ENCODE measurements around the gene ENPP7.
A peak's percentile ranks its signal among the peaks of the same experiment; 100 is the strongest.

The ENPP7 gene

GRCh38 chr17:79741751-79742588, 11.2 kb downstream of the ENPP7 start (continued):
- no peak for TF ChIP-seq HIC1 (tag by site-specific recombination; IDR thresholded peaks at IDR 0.05)
- TF ChIP-seq ZNF394 (tag by site-specific recombination; IDR thresholded peaks at IDR 0.05; ENCODE audit: borderline replicate concordance), result peak; percentile 52; the same call in 1 of the 2 replicates
- TF ChIP-seq ZNF335 (tag by site-specific recombination; conservative IDR thresholded peaks at IDR 0.05), result peak; percentile 53; the same call in 1 of the 2 replicates
- TF ChIP-seq ZNF23 (tag by site-specific recombination; IDR thresholded peaks at IDR 0.05; ENCODE audit: borderline replicate concordance), result no peak
- TF ChIP-seq ZNF341 (tag by site-specific recombination; IDR thresholded peaks at IDR 0.05; ENCODE audit: low read depth), result peak; percentile 79
- TF ChIP-seq ZNF621 (tag by site-specific recombination; IDR thresholded peaks at IDR 0.05), result no peak
- TF ChIP-seq ZNF157 (tag by site-specific recombination; IDR thresholded peaks at IDR 0.05), result no peak
- no peak for TF ChIP-seq ZNF239 (tag by site-specific recombination; IDR thresholded peaks at IDR 0.05)
- no peak for TF ChIP-seq GLIS2 (tag by site-specific recombination; IDR thresholded peaks at IDR 0.05)
- TF ChIP-seq ZNF585B (tag by site-specific recombination; IDR thresholded peaks at IDR 0.05), result no peak
- TF ChIP-seq CTCF (tag by site-specific recombination; IDR thresholded peaks at IDR 0.05), result peak; percentile 93
- no peak for TF ChIP-seq ZNF529 (tag by site-specific recombination; IDR thresholded peaks at IDR 0.05; ENCODE audit: insufficient replicate concordance)
- TF ChIP-seq MZF1 (tag by site-specific recombination; IDR thresholded peaks at IDR 0.05; ENCODE audit: borderline replicate concordance), result no peak
- TF ChIP-seq ZNF501 (tag by site-specific recombination; IDR thresholded peaks at IDR 0.05), result peak; percentile 63; the same call in 1 of the 2 replicates
- peak; percentile 26; the same call in 1 of the 2 replicates for TF ChIP-seq ZBTB8A (tag by site-specific recombination; IDR thresholded peaks at IDR 0.05)
- TF ChIP-seq KLF8 (tag by site-specific recombination; IDR thresholded peaks at IDR 0.05), result peak; percentile 49; the same call in 1 of the 2 replicates
- TF ChIP-seq KLF7 (tag by site-specific recombination; IDR thresholded peaks at IDR 0.05; ENCODE audit: borderline replicate concordance), result peak; percentile 64; the same call in 1 of the 2 replicates
- peak; percentile 78 for TF ChIP-seq ZNF600 (tag by site-specific recombination; IDR thresholded peaks at IDR 0.05)
- no peak for TF ChIP-seq ZBTB6 (tag by site-specific recombination; IDR thresholded peaks at IDR 0.05)
- TF ChIP-seq ZBTB20 (tag by site-specific recombination; IDR thresholded peaks at IDR 0.05), result peak; percentile 24; the same call in 1 of the 2 replicates
- no peak for TF ChIP-seq ZNF398 (tag by site-specific recombination; IDR thresholded peaks at IDR 0.05)
- TF ChIP-seq ZNF214 (tag by site-specific recombination; IDR thresholded peaks at IDR 0.05; ENCODE audit: borderline replicate concordance), result no peak
- TF ChIP-seq ZNF558 (tag by site-specific recombination; IDR thresholded peaks at IDR 0.05), result no peak
- no peak for TF ChIP-seq PRDM1 (tag by site-specific recombination; IDR thresholded peaks at IDR 0.05)
- TF ChIP-seq ZNF580 (tag by site-specific recombination; IDR thresholded peaks at IDR 0.05), result no peak
- no peak for TF ChIP-seq ZNF354C (tag by site-specific recombination; IDR thresholded peaks at IDR 0.05; ENCODE audit: borderline replicate concordance, low read depth)
- peak; percentile 97 for TF ChIP-seq PATZ1 (tag by site-specific recombination; IDR thresholded peaks at IDR 0.05)
- no peak for TF ChIP-seq ZSCAN16 (tag by site-specific recombination; IDR thresholded peaks at IDR 0.05)
- TF ChIP-seq ZNF324 (tag by site-specific recombination; IDR thresholded peaks at IDR 0.05), result peak; percentile 40; the same call in 1 of the 2 replicates

Data from HEK293 (cell line).